HepG2 (cell line): ENCODE measurements around the gene GRK6.

Experiments
- ARNTL ChIP-seq: sonication (generic); formaldehyde crosslinking; IDR thresholded peaks from 2 replicates; pipeline ENCODE4 v1.4.0; 2020; ENCODE audit warnings: mild to moderate bottlenecking, missing genetic modification reagents
- CENPX ChIP-seq: sonication (generic); formaldehyde crosslinking; IDR thresholded peaks from 2 replicates; pipeline ENCODE4 v1.9.0; 2021; ENCODE audit warnings: mild to moderate bottlenecking, missing genetic modification reagents, moderate library complexity
- CTCF ChIP-seq: sonication (generic); formaldehyde crosslinking; IDR thresholded peaks from 2 replicates; pipeline ENCODE4 v1.5.0; 2020; ENCODE audit warnings: mild to moderate bottlenecking, missing genetic modification reagents, moderate library complexity
- EP300 ChIP-seq, 3 experiments: sonication (generic) in 1 of 3; formaldehyde crosslinking in 1 of 3; IDR thresholded peaks; 2 replicates each; pipeline versions ENCODE4 v1.5.1 to v1.6.1; 2011 to 2020; ENCODE audit warnings: low read depth in 2 of 3, low read length in 2 of 3, borderline replicate concordance in 1 of 3, improper control_type of control experiment in 1 of 3, mild to moderate bottlenecking in 1 of 3, missing genetic modification reagents in 1 of 3, moderate library complexity in 1 of 3
- MAX ChIP-seq: IDR thresholded peaks from 2 replicates; pipeline ENCODE4 v1.6.1; 2012; ENCODE audit warnings: inconsistent platforms
- TBP ChIP-seq: sonication (generic); formaldehyde crosslinking; IDR thresholded peaks from 2 replicates; pipeline ENCODE4 v1.5.0; 2020; ENCODE audit warnings: missing genetic modification reagents
- XBP1 ChIP-seq: sonication (generic); formaldehyde crosslinking; IDR thresholded peaks from 2 replicates; pipeline ENCODE4 v1.5.0; 2020; ENCODE audit warnings: missing genetic modification reagents
- ZBTB33 ChIP-seq: sonication (generic); formaldehyde crosslinking; IDR thresholded peaks from 2 replicates; pipeline ENCODE4 v1.4.0; 2020; ENCODE audit warnings: missing genetic modification reagents
- ZNF879 ChIP-seq: sonication (generic); formaldehyde crosslinking; IDR thresholded peaks from 2 replicates; pipeline ENCODE4 v1.8.1; 2023; ENCODE audit warnings: missing genetic modification reagents
- ZSCAN12 ChIP-seq: sonication (generic); formaldehyde crosslinking; IDR thresholded peaks from 2 replicates; pipeline ENCODE4 v1.9.0; 2021; ENCODE audit warnings: mild to moderate bottlenecking, missing genetic modification reagents
- TF ChIP-seq, protein P1 (sequence below): sonication (generic); formaldehyde crosslinking; IDR thresholded peaks from 2 replicates; pipeline ENCODE4 v1.4.0; 2020; ENCODE audit warnings: missing genetic modification reagents

GRCh38 chr5:177386542-177386941 is 39.9 kb upstream of the GRK6 start:
- TF ChIP-seq ARNTL (no peak), CTCF (CRISPR knock-in tag) (no peak), ZNF879 (CRISPR knock-in tag) (no peak), EP300 (IDR thresholded peaks at IDR 0.05; ENCODE audit: low read depth in 2 of 2, low read length in 2 of 2) (no peak), EP300 (CRISPR knock-in tag; IDR thresholded peaks at IDR 0.05; ENCODE audit: borderline replicate concordance) (no peak), XBP1 (CRISPR knock-in tag) (no peak), ZSCAN12 (CRISPR knock-in tag) (no peak), MAX (no peak), CENPX (no peak), ZBTB33 (CRISPR knock-in tag) (no peak), TBP (CRISPR knock-in tag) (no peak)
- TF ChIP-seq, protein P1, sequence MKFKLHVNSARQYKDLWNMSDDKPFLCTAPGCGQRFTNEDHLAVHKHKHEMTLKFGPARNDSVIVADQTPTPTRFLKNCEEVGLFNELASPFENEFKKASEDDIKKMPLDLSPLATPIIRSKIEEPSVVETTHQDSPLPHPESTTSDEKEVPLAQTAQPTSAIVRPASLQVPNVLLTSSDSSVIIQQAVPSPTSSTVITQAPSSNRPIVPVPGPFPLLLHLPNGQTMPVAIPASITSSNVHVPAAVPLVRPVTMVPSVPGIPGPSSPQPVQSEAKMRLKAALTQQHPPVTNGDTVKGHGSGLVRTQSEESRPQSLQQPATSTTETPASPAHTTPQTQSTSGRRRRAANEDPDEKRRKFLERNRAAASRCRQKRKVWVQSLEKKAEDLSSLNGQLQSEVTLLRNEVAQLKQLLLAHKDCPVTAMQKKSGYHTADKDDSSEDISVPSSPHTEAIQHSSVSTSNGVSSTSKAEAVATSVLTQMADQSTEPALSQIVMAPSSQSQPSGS: no peak
